GM12801 (cell line): ENCODE data around the gene CFAP69.

ENCODE experiments used
- TF ChIP-seq, protein P1 (sequence below): IDR thresholded peaks from one replicate; pipeline ENCODE4 v1.5.1; 2011; ENCODE audit warnings: control low read depth; ENCODE audit not compliant: insufficient read length; ENCODE audit errors: extremely low read depth

The CFAP69 gene, protein sequence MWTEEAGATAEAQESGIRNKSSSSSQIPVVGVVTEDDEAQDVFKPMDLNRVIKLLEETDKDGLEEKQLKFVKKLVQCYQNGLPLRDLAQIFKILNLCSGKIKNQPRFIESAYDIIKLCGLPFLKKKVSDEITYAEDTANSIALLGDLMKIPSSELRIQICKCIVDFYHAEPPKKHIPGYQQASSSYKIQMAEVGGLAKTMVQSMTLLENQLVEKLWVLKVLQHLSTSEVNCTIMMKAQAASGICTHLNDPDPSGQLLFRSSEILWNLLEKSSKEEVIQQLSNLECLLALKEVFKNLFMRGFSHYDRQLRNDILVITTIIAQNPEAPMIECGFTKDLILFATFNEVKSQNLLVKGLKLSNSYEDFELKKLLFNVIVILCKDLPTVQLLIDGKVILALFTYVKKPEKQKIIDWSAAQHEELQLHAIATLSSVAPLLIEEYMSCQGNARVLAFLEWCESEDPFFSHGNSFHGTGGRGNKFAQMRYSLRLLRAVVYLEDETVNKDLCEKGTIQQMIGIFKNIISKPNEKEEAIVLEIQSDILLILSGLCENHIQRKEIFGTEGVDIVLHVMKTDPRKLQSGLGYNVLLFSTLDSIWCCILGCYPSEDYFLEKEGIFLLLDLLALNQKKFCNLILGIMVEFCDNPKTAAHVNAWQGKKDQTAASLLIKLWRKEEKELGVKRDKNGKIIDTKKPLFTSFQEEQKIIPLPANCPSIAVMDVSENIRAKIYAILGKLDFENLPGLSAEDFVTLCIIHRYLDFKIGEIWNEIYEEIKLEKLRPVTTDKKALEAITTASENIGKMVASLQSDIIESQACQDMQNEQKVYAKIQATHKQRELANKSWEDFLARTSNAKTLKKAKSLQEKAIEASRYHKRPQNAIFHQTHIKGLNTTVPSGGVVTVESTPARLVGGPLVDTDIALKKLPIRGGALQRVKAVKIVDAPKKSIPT

DNA sequence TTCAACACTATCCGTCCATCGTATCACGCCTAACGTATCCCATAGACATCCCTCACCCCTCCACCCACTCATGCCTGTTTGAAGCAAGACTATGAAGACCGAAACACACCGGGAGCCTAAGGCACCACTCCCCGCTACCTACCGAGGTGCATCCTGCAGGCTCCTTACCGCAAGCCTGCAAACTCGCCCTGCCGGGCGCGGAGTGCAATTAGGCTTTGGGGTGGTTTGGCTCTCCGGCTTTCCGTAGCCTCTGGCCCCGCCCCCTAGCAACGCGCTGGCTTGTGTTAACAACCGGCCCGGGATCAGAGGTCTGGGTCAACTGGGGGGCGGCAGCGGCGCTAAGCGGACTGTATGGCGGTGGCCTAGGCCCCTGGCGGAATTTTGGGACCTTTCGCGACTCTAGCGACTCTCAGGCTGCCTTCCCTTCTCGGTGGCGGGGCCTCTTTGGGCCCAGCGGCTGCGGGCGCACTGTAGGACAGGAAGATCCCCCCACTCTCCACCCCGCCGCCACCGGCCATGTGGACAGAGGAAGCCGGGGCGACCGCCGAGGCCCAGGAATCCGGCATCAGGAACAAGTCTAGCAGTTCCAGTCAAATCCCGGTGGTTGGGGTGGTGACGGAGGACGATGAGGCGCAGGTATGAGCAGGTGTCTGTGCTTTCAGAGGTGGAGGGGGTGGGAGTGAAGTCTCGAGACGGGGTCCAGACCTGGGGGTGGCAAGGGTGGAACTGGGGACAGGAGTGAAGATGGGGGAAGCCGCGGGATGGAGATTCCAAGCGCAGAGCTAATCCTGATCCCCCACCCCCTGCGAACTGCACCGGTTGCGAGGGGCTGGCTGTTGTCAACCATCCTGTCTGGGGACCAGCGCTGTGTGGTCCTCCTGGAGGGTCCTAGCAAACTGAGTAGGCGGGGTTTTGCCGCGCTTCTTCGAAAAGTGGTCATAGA, at the start of gene CFAP69:
TSS of gene CFAP69 (plus strand) at position 266 of the 943 bp plus-strand sequence. CDS start at position 517, 251 bp downstream.
- TF ChIP-seq, protein P1, sequence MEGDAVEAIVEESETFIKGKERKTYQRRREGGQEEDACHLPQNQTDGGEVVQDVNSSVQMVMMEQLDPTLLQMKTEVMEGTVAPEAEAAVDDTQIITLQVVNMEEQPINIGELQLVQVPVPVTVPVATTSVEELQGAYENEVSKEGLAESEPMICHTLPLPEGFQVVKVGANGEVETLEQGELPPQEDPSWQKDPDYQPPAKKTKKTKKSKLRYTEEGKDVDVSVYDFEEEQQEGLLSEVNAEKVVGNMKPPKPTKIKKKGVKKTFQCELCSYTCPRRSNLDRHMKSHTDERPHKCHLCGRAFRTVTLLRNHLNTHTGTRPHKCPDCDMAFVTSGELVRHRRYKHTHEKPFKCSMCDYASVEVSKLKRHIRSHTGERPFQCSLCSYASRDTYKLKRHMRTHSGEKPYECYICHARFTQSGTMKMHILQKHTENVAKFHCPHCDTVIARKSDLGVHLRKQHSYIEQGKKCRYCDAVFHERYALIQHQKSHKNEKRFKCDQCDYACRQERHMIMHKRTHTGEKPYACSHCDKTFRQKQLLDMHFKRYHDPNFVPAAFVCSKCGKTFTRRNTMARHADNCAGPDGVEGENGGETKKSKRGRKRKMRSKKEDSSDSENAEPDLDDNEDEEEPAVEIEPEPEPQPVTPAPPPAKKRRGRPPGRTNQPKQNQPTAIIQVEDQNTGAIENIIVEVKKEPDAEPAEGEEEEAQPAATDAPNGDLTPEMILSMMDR: no peak

DNA sequence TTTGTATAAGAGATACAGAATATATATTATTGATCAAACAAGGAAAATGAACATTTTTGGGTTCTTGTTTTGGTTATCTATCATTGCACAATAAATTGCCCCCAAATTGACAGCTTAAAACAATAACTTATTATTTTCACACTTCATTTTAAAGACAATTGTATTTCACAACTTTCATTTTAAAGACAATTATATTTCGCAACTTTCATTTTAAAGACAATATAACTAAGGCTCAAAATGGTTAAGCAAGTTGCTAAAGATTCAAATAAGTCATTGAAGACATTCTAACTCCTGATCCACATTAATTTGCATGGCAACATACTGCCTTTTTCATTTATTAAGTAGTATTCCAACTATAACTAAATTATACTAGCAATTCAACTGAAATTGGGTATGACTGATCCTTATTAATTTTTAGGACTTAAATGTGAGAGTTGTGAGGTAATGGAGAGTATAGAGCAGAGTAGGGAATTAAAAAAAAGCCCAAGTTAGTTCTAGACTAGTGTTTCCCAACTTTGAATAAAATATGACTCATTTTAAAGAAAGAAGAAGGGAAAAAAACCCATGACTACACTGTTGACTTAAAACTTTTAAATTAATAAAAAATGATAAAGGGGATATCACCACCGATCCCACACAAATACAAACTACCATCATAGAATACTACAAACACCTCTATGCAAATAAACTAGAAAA, 43.3 kb upstream of the CFAP69 start:
- TF ChIP-seq, protein P1: no peak

DNA sequence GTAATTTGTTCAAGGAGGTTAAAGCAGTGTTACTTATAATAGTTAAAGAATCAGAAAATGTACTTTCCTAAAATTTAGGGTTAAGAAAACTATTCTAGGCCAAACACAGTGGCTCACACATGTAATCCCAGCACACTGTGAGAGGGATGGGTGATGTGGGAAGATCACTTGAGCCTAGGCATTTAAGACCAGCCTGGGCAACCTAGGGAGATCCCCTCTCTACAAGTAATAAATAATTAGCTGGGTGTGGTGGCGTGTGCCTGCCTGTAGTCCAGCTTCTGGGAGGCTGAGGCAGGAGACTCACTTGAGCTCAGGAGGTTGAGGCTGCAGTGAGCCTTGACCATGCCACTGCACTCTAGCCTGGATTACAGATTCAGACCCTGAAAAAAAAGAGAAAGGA, 37.0 kb upstream of the CFAP69 start:
- TF ChIP-seq, protein P1: no peak

DNA sequence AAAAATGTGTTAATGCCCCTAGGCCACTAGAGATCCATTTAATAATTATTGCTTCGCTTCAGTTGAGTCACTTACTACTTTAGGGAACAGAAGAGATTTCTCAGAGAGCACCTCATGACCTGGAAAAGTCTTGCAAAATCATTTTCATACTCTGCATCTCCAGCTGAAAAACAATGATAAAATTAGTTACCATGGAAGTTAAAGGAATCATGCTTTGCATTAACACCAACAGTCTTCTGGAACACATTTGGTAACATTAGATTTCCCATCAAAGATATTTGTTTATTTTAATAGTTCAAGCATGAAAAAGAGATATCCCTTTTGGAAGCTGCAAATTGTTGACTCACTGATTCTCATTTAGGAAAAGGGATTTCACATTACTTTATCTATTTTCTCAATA, 35.2 kb upstream of the CFAP69 start:
- TF ChIP-seq, protein P1: no peak

DNA sequence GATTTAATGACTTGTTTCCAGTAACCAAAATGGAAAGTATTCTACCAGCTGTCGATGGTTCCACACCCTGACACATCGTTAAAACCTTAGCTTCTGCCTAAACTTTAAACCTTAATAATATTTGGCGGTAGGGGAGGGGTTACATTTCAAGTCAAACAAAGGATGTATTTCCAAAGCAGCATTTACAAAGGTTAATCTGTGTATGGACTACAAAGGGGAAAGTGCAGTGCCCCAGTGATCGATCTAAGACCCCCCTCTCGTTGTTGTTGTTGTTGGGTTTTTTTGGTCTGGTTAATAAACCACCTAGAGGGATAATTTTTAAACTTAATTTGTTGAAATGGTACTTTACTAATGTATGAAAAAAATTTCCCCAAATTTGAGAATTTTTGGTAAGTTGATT, 34.5 kb upstream of the CFAP69 start:
- TF ChIP-seq, protein P1: no peak

DNA sequence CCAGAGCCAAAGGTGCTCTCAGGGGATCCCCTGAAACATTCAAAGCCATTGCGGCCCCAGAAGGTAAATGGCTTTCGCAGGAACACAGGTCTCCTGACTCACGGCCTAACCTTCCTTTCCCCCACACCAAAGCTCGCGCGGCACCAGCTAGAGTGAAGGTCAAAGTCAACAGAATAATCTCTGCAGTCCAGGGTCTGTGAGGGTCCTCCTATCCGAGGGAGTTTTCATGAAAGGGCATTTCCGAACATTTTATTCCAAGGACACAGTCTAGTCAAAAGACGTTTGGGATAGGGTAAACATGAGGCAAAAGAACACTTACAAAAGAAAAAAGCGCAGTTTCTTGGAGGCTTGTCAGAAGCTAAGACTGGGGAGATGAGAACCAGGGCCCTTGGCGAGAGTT, 34.0 kb upstream of the CFAP69 start:
- TF ChIP-seq, protein P1: no peak
